Subcutaneous abdominal adipose tissue (tissue), 5 donors: Measurements from ENCODE around the gene CEACAM16.

Experiments
- H3K27ac ChIP-seq: one replicate; pipeline ENCODE4 v1.7.0; 2013; ENCODE audit warnings: low read depth, mild to moderate bottlenecking, inconsistent platforms, low read length, moderate library complexity
- H3K27me3 ChIP-seq, 5 donors: one replicate each; pipeline ENCODE4 v1.7.0; 2013; ENCODE audit warnings: low read length in 5 of 5, inconsistent platforms in 1 of 5; ENCODE audit not compliant: control insufficient read depth in 5 of 5, insufficient read depth in 4 of 5
- H3K36me3 ChIP-seq, 5 donors: one replicate each; pipeline ENCODE4 v1.7.0; 2013; ENCODE audit warnings: low read length in 5 of 5; ENCODE audit not compliant: control insufficient read depth in 5 of 5, insufficient read depth in 5 of 5
- H3K4me1 ChIP-seq, 5 donors: one replicate each; pipeline ENCODE4 v1.7.0; 2013; ENCODE audit warnings: low read length in 5 of 5, mild to moderate bottlenecking in 3 of 5, moderate library complexity in 1 of 5; ENCODE audit not compliant: control insufficient read depth in 5 of 5, insufficient read depth in 5 of 5
- H3K4me3 ChIP-seq, 5 donors: one replicate each; pipeline ENCODE4 v1.7.0; 2013; ENCODE audit warnings: low read length in 5 of 5, low read depth in 1 of 5
- H3K9ac ChIP-seq, 5 donors: one replicate each; pipeline ENCODE4 v1.7.0; 2013; ENCODE audit warnings: low read length in 5 of 5, mild to moderate bottlenecking in 4 of 5, moderate library complexity in 3 of 5
- H3K9me3 ChIP-seq, 5 donors: one replicate each; pipeline ENCODE4 v1.7.0; 2013; ENCODE audit warnings: low read length in 5 of 5; ENCODE audit not compliant: control insufficient read depth in 5 of 5
- donor health status: healthy.
- donor health status: healthy.
- donor health status: healthy.
- donor health status: healthy.
- donor health status: healthy.

Gene CEACAM16

GRCh38 chr19:44732235-44733014, 33.5 kb downstream of the CEACAM16 start:
- no peaks in the 10 kb centered on the region for H3K36me3 ChIP-seq
- H3K4me3 ChIP-seq: no peak overlapping the region
- no peak overlapping the region for H3K27ac ChIP-seq
- peaks cover 0 to 6% (median under 1%) of the 10 kb centered on the region in 5 donors for H3K4me1 ChIP-seq
- H3K9me3 ChIP-seq: no peaks in the 10 kb centered on the region
- H3K27me3 ChIP-seq: no peaks in the 10 kb centered on the region
- no peak overlapping the region for H3K9ac ChIP-seq

DNA sequence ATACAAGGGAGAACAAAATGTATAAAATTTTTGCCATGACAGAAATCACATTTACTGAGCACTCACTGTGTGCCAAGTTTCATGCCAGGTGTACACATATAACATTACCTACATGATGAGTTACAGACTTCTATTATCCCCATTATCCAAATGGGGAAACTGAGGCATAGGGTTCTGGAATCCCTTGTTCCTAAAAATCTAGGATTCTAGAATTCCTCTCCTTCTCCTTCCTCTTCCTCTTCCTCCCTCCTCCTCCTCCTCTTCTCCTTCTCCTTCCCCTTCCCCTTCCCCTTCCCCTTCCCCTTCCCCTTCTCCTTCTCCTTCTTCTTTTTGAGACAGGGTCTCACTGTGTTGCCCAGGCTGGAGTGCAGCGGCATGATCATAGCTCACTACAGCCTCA, 35.4 kb downstream of the CEACAM16 start:
- Histone ChIP-seq H3K27me3 (no peaks in the 10 kb centered on the region), H3K4me3 (no peak overlapping the region), H3K27ac (no peak overlapping the region), H3K36me3 (no peaks in the 10 kb centered on the region), H3K4me1 (peaks cover 0 to 12% (median 6%) of the 10 kb centered on the region in 5 donors), H3K9me3 (no peaks in the 10 kb centered on the region), H3K9ac (no peak overlapping the region)

DNA sequence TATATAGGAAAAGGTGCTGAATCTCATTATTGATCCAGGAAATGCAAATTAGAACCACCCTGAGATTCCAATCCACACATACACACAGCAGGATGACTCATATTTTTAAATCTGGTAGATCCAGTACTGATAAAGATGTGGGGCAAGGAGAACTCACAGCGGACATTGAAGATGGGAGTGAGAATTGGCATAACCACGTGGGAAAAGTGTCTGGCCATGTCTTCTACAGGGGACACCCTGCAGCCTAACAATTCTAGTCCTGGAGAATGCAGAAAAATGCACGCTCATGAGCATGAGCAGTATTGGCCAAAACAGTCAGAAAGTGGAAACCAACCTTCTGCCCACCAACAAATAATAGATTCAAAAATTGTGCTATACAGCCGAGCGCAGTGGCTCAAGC, 36.1 kb downstream of the CEACAM16 start:
- H3K36me3 ChIP-seq: no peaks in the 10 kb centered on the region
- no peaks in the 10 kb centered on the region for H3K9me3 ChIP-seq
- no peaks in the 10 kb centered on the region for H3K27me3 ChIP-seq
- H3K27ac ChIP-seq: no peak overlapping the region
- H3K4me3 ChIP-seq: no peak overlapping the region
- peaks cover 0 to 12% (median 6%) of the 10 kb centered on the region in 5 donors for H3K4me1 ChIP-seq
- no peak overlapping the region for H3K9ac ChIP-seq

DNA sequence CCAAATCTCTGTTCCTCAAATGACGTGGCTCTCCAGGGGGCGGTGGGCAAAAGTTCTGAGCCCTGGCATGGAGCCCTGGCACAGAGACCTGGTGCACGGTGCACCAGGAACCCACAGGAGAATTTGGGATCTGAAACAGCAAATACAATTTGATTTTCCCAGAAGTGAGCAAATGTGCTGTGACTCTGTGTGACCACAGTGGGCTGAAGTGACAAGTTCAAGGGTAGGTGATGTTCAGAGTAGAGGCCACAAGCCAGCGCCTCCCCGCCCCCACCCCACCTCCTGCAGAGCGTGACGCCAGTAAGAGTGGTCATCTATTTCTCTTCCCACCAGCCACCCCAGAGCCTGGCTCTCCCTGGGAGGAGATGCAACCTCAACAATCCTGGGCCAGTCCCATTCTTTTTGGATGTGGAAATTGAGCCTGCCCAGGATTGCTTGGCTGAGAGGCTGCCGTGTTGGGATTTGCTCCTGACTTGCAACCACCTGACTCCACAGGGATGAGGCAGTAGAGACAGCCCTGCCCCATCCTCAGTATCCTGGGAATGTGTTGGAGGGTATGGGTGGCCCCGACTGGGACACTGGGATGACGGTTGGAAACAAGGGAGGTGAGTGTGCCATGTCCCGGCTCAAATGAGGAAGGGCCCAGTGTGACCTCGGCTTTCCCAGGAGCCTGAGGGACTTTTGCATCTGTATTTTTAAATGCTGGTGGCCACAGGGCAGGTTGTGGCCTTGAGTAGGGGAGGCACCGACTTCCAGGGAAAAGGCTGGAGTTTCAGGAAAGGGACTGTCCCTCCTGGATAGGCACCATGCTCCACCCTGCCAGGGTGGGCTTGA, 38.5 kb downstream of the CEACAM16 start:
- Histone ChIP-seq H3K9me3 (no peaks in the 10 kb centered on the region), H3K9ac (no peak overlapping the region), H3K36me3 (no peaks in the 10 kb centered on the region), H3K27ac (no peak overlapping the region), H3K4me1 (peaks cover 2 to 33% (median 20%) of the 10 kb centered on the region in 5 donors), H3K27me3 (no peaks in the 10 kb centered on the region), H3K4me3 (no peak overlapping the region)

DNA sequence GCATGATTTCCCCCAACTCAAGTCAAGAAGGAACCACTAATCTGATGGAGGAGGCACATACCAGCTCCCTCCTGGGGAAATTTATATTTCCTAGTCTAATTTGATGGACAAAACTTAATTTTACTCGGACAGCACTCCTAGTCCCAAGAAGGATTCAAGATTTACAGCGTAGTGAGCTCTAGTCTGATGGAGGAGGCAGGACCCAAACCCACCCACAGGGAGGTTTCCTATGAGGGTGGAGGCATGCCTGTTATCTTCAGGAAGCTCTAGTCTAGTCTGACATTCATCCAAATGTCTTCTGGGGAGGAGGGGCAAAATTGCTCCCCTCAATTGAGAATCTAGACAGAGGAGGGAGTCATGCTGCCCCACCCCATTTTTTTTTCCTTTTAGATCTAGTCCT, 39.2 kb downstream of the CEACAM16 start:
- Histone ChIP-seq H3K27ac (no peak overlapping the region), H3K9ac (no peak overlapping the region), H3K27me3 (no peaks in the 10 kb centered on the region), H3K9me3 (no peaks in the 10 kb centered on the region), H3K4me1 (peaks cover 9 to 40% (median 26%) of the 10 kb centered on the region in 5 donors), H3K36me3 (no peaks in the 10 kb centered on the region), H3K4me3 (no peak overlapping the region)

GRCh38 chr19:44738603-44739558, 39.9 kb downstream of the CEACAM16 start:
- no peaks in the 10 kb centered on the region for H3K9me3 ChIP-seq
- H3K9ac ChIP-seq: no peak overlapping the region
- no peaks in the 10 kb centered on the region for H3K27me3 ChIP-seq
- no peaks in the 10 kb centered on the region for H3K36me3 ChIP-seq
- no peak overlapping the region for H3K27ac ChIP-seq
- H3K4me1 ChIP-seq: peaks cover 9 to 47% (median 29%) of the 10 kb centered on the region in 5 donors
- no peak overlapping the region for H3K4me3 ChIP-seq

- Histone ChIP-seq H3K9ac (no peak overlapping the region), H3K4me1 (peaks cover 17 to 60% (median 39%) of the 10 kb centered on the region in 5 donors), H3K9me3 (no peaks in the 10 kb centered on the region), H3K27ac (no peak overlapping the region), H3K27me3 (no peaks in the 10 kb centered on the region), H3K4me3 (no peak overlapping the region), H3K36me3 (no peaks in the 10 kb centered on the region)
Measured at GRCh38 chr19:44740351-44740824, 41.4 kb downstream of the CEACAM16 start.

GRCh38 chr19:44741258-44741731, 42.3 kb downstream of the CEACAM16 start:
- Histone ChIP-seq H3K4me3 (no peak overlapping the region), H3K27ac (peak overlapping the region; percentile 79), H3K9ac (peak overlapping the region in 4 of 5 donors; percentile 9 to 55 (median 48)), H3K4me1 (peaks cover 17 to 70% (median 48%) of the 10 kb centered on the region in 5 donors), H3K36me3 (no peaks in the 10 kb centered on the region), H3K9me3 (no peaks in the 10 kb centered on the region), H3K27me3 (no peaks in the 10 kb centered on the region)

DNA sequence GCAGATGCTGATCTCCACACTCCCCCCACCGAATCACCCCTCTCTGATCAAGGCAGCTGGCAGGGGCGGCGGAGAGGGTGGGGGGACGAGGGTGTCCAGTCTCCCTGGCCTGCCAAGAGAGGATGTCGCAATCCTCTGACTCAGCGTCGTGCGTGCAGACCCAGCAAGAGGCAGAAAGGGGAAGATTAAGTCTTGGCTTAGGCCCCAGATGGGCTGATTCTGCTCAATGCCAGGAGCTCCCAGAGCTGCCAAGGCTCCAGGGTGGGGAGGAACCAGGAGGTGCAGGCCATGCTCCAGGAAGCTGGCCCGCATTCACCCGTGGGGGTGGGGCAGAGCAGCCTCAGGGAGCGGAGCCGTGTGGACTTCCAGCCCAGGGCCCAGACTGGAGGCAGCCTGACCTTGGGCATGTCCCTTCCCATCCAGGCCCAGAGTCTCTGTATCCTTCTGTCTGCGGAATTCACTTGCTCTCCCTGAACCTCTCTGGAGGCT, 42.9 kb downstream of the CEACAM16 start:
- H3K4me1 ChIP-seq: peaks cover 17 to 75% (median 54%) of the 10 kb centered on the region in 5 donors
- H3K9me3 ChIP-seq: no peaks in the 10 kb centered on the region
- peak overlapping the region; percentile 86 for H3K27ac ChIP-seq
- peak overlapping the region in 2 of 5 donors; percentile 48 for H3K9ac ChIP-seq
- H3K36me3 ChIP-seq: no peaks in the 10 kb centered on the region
- no peaks in the 10 kb centered on the region for H3K27me3 ChIP-seq
- no peak overlapping the region for H3K4me3 ChIP-seq
